HCT116 (cell line): ENCODE measurements around the gene LRRK1. TPM values are rescaled to one million over a fixed set of nuclear protein-coding genes. Genes with fewer than 3 reads are reported as not detected.

Experiments used
- ATAC-seq: fragments of 200-7000 bp; cut with Tn5 transposase; 2 replicates; pipeline ENCODE4 v1.9.1; 2020; ENCODE audit warnings: mild to moderate bottlenecking, moderate library complexity
- BruUV-seq: library from RNA; stranded (reverse); fragments of 400-500 nt; replicated peaks from 2 replicates; lab custom pipeline; 2021; lab: Mats Ljungman, UMichigan
- CTCF ChIA-PET: fragments of 300-600 bp; sonication (Branson Sonifier 250); formaldehyde crosslinking; loops from one replicate; lab custom pipeline; 2021; ENCODE audit warnings: antibody characterized with exemption; lab: Charles Lee
- POLR2A ChIA-PET: fragments of 300-600, 350-600 bp; sonication (Branson Sonifier 250); formaldehyde crosslinking; loops from one replicate; lab custom pipeline; 2021; ENCODE audit warnings: antibody characterized with exemption; lab: Charles Lee
- RAD21 ChIA-PET, 2 experiments: fragments of 300-600 bp; sonication (Branson Sonifier 250); formaldehyde crosslinking; loops; one replicate each; lab custom pipeline; 2023; ENCODE audit warnings: low total read pairs in 2 of 2; ENCODE audit not compliant: uncharacterized antibody in 2 of 2, unreplicated experiment in 2 of 2, low non-redundant PET in 1 of 2; lab: Charles Lee
- DNase-seq: peaks from one replicate; pipeline ENCODE4 v3.0.0-alpha.2; 2010; ENCODE audit warnings: low read depth, low spot score
- H2AFZ ChIP-seq: fragments of 200-600 bp; shearing (Covaris generic), sonication (generic); 2 replicates; pipeline ENCODE4 v1.6.1; 2017; ENCODE audit warnings: low read depth, mixed run types, mixed read lengths, antibody characterized with exemption, low read length; ENCODE audit not compliant: poor library complexity, severe bottlenecking
- H3K27ac ChIP-seq: 2 replicates; pipeline ENCODE4 v1.5.1; 2012; ENCODE audit warnings: low read depth, low read length
- H3K27me3 ChIP-seq: fragments of 200-600 bp; sonication (generic); 2 replicates; pipeline ENCODE4 v1.6.1; 2016; ENCODE audit warnings: mixed run types, low read length, mixed read lengths; ENCODE audit not compliant: insufficient read depth
- H3K36me3 ChIP-seq, 2 experiments: fragments of 200-500 bp in 1 of 2; fragments of 200-600 bp in 1 of 2; sonication (Bioruptor generic) in 1 of 2; sonication (generic) in 1 of 2; 2 replicates each; pipeline versions ENCODE4 v1.5.1 to v1.6.1; 2014 to 2016; ENCODE audit warnings: low read length in 2 of 2, inconsistent platforms in 1 of 2, mixed read lengths in 1 of 2, mixed run types in 1 of 2; ENCODE audit not compliant: insufficient read depth in 2 of 2, control insufficient read depth in 1 of 2
- H3K4me1 ChIP-seq, 2 experiments: fragments of 200-600 bp in 1 of 2; sonication (generic) in 1 of 2; 2 replicates each; pipeline versions ENCODE4 v1.5.1 to v1.6.1; 2012 to 2017; ENCODE audit warnings: low read length in 2 of 2, inconsistent platforms in 1 of 2, mild to moderate bottlenecking in 1 of 2, mixed read lengths in 1 of 2, mixed run types in 1 of 2, moderate library complexity in 1 of 2; ENCODE audit not compliant: insufficient read depth in 2 of 2, control insufficient read depth in 1 of 2
- H3K4me2 ChIP-seq: fragments of 200-600 bp; sonication (generic); 2 replicates; pipeline ENCODE4 v1.6.1; 2017; ENCODE audit warnings: mixed run types, low read length, mixed read lengths
- H3K4me3 ChIP-seq, 2 experiments: fragments of 200-600 bp in 1 of 2; sonication (generic) in 1 of 2; replicated peaks in 1 of 2; 2 replicates each; pipeline ENCODE4 v1.5.1; 2011 to 2016; ENCODE audit warnings: low read length in 2 of 2, control low read depth in 1 of 2, low read depth in 1 of 2, mild to moderate bottlenecking in 1 of 2, mixed read lengths in 1 of 2, mixed run types in 1 of 2
- H3K79me2 ChIP-seq: fragments of 200-600 bp; sonication (generic); 2 replicates; pipeline ENCODE4 v1.6.1; 2017; ENCODE audit warnings: mild to moderate bottlenecking, mixed run types, low read length, moderate library complexity, mixed read lengths; ENCODE audit not compliant: insufficient read depth
- H3K9ac ChIP-seq: fragments of 200-600 bp; sonication (generic); 2 replicates; pipeline ENCODE4 v1.6.1; 2016; ENCODE audit warnings: low read length, mixed read lengths
- H3K9me2 ChIP-seq: fragments of 200-600 bp; sonication (generic), shearing (Covaris generic); 2 replicates; pipeline ENCODE4 v1.6.1; 2017; ENCODE audit warnings: mixed run types, mild to moderate bottlenecking, moderate library complexity; ENCODE audit not compliant: insufficient read depth
- H3K9me3 ChIP-seq, 2 experiments: fragments of 200-500 bp in 1 of 2; fragments of 200-600 bp in 1 of 2; sonication (Bioruptor generic) in 1 of 2; sonication (generic) in 1 of 2; 2 replicates each; pipeline ENCODE4 v1.6.1; 2014 to 2017; ENCODE audit warnings: low read length in 2 of 2, mixed read lengths in 2 of 2, inconsistent platforms in 1 of 2, low read depth in 1 of 2, mild to moderate bottlenecking in 1 of 2, mixed run types in 1 of 2, moderate library complexity in 1 of 2; ENCODE audit not compliant: control insufficient read depth in 1 of 2, insufficient read depth in 1 of 2
- H4K20me1 ChIP-seq: fragments of 200-600 bp; sonication (generic), shearing (Covaris generic); 2 replicates; pipeline ENCODE4 v1.6.1; 2017; ENCODE audit warnings: mixed run types, mild to moderate bottlenecking, moderate library complexity; ENCODE audit not compliant: insufficient read depth
- CTCF ChIP-seq, 3 experiments: fragments of 200-600 bp in 1 of 3; sonication (generic) in 1 of 3; IDR thresholded peaks in 2 of 3; conservative IDR thresholded peaks in 1 of 3; 2 replicates each; pipeline ENCODE4 v1.5.1; 2012 to 2017; ENCODE audit warnings: low read depth in 2 of 3, low read length in 2 of 3, antibody characterized with exemption in 1 of 3, borderline replicate concordance in 1 of 3, control low read depth in 1 of 3, mild to moderate bottlenecking in 1 of 3, mixed read lengths in 1 of 3, mixed run types in 1 of 3, moderate library complexity in 1 of 3; ENCODE audit not compliant: insufficient read depth in 1 of 3
- EGR1 ChIP-seq: IDR thresholded peaks from 2 replicates; pipeline ENCODE4 v1.6.1; 2012; ENCODE audit warnings: low read depth
- EZH2 ChIP-seq: fragments of 200-600 bp; sonication (generic); IDR thresholded peaks from 2 replicates; pipeline ENCODE4 v1.6.1; 2017; ENCODE audit warnings: antibody characterized with exemption, mixed run types
- FOSL1 ChIP-seq: IDR thresholded peaks from 2 replicates; pipeline ENCODE4 v1.6.1; 2012; ENCODE audit warnings: low read depth
- JUND ChIP-seq: IDR thresholded peaks from 2 replicates; pipeline ENCODE4 v1.6.1; 2012
- MAX ChIP-seq: IDR thresholded peaks from 2 replicates; pipeline ENCODE4 v1.6.1; 2012
- POLR2A ChIP-seq: IDR thresholded peaks from 2 replicates; pipeline ENCODE4 v1.7.0; 2011; ENCODE audit warnings: borderline replicate concordance; ENCODE audit not compliant: insufficient read depth, insufficient read length; ENCODE audit errors: extremely low read depth
- RAD21 ChIP-seq: IDR thresholded peaks from 2 replicates; pipeline ENCODE4 v1.6.1; 2012; ENCODE audit warnings: low read depth, mild to moderate bottlenecking
- SIN3A ChIP-seq: IDR thresholded peaks from 2 replicates; pipeline ENCODE4 v1.6.1; 2012; ENCODE audit warnings: low read depth
- SRF ChIP-seq: IDR thresholded peaks from 2 replicates; pipeline ENCODE4 v1.6.1; 2012; ENCODE audit warnings: low read depth
- ZBTB33 ChIP-seq: IDR thresholded peaks from 2 replicates; pipeline ENCODE4 v1.6.1; 2011; ENCODE audit warnings: mild to moderate bottlenecking, low read length, moderate library complexity; ENCODE audit not compliant: insufficient replicate concordance; ENCODE audit errors: extremely low read depth
- ZFX ChIP-seq: fragments of 450-650 bp; IDR thresholded peaks from 2 replicates; pipeline ENCODE4 v1.6.1; 2017
- ZNF274 ChIP-seq: fragments of 200-500 bp; sonication (Bioruptor generic); IDR thresholded peaks from 2 replicates; pipeline ENCODE4 v1.6.1; 2014; ENCODE audit warnings: mild to moderate bottlenecking, low read depth, low read length, inconsistent platforms
- intact Hi-C: fragments of 100-400 bp; cut with micrococcal nuclease; formaldehyde crosslinking; loops from 2 replicates; pipeline ENCODE4 v1.10.0; 2022
- total RNA-seq: library from RNA; stranded (reverse); gene quantifications from one replicate; pipeline ENCODE4 v1.2.1, GENCODE V29; 2021; ENCODE audit not compliant: unreplicated experiment

LRRK1 gene
- total RNA-seq, 1 experiment from 2014 or later: 21.6 TPM

- no peaks in the 10 kb centered on the region; a peak in 1 of 4 replicates for H3K4me1 ChIP-seq
- H4K20me1 ChIP-seq: no peaks in the 10 kb centered on the region
- no peaks in the 10 kb centered on the region for H3K9me3 ChIP-seq
- intact Hi-C loops: no loop called here
- no peaks in the 10 kb centered on the region for H3K9me2 ChIP-seq
- RAD21 ChIA-PET: no interaction called here
- no peak overlapping the region for H2AFZ ChIP-seq
- no peaks in the 10 kb centered on the region for H3K27me3 ChIP-seq
- no peak overlapping the region for H3K9ac ChIP-seq
- no peaks in the 10 kb centered on the region for H3K79me2 ChIP-seq
- POLR2A ChIA-PET: no interaction called here
- H3K4me2 ChIP-seq: no peak overlapping the region
- TF ChIP-seq ZNF274: no peak
- no peak for TF ChIP-seq SIN3A
- no peak for TF ChIP-seq CTCF (IDR thresholded peaks at IDR 0.05 in 2 of 3, conservative IDR thresholded peaks at IDR 0.05 in 1 of 3; ENCODE audit: borderline replicate concordance in 1 of 3, insufficient read depth in 1 of 3, low read depth in 2 of 3, low read length in 2 of 3)
- TF ChIP-seq ZBTB33: no peak
- TF ChIP-seq POLR2A: no peak
- TF ChIP-seq JUND: no peak
- TF ChIP-seq RAD21: no peak
- TF ChIP-seq FOSL1: no peak
- no peak for TF ChIP-seq SRF
- no peak for TF ChIP-seq ZFX
- no peak for TF ChIP-seq EGR1
- TF ChIP-seq EZH2: no peak
- TF ChIP-seq MAX: no peak
- no peaks in the 10 kb centered on the region for H3K36me3 ChIP-seq
- H3K27ac ChIP-seq: no peak overlapping the region
- ATAC-seq (no peak), DNase-seq (no peak)
- BruUV-seq: no TSS peak
- CTCF ChIA-PET: interaction anchor here (0.7 kb wide), 1 partner anchor 62 kb away, joined by 5 read pairs; no protein-coding TSS in a partner anchor
- no peak overlapping the region for H3K4me3 ChIP-seq
Observed at GRCh38 chr15:101070502-101071273, 151.5 kb downstream of the LRRK1 start.
